BE2C (cell line): Measurements from ENCODE around the gene KIF16B.

Source experiments
- DNase-seq: peaks from one replicate; pipeline ENCODE4 v3.0.0-alpha.2; 2020
- H3K27me3 ChIP-seq: fragments of 250-450 bp; sonication (Bioruptor Pico); 2 replicates; pipeline ENCODE4 v1.5.1; 2020; ENCODE audit warnings: mild to moderate bottlenecking
- H3K36me3 ChIP-seq: fragments of 250-450 bp; sonication (Bioruptor Pico); 2 replicates; pipeline ENCODE4 v1.5.1; 2020; ENCODE audit warnings: mild to moderate bottlenecking
- H3K4me1 ChIP-seq: fragments of 250-450 bp; sonication (Bioruptor Pico); 2 replicates; pipeline ENCODE4 v1.5.1; 2020
- H3K4me3 ChIP-seq: 2 replicates; pipeline ENCODE4 v1.5.1; 2011; ENCODE audit warnings: low read depth, low read length
- H3K9me3 ChIP-seq: fragments of 250-450 bp; sonication (Bioruptor Pico); 2 replicates; pipeline ENCODE4 v1.5.1; 2020
- TF ChIP-seq, protein P1 (sequence below): IDR thresholded peaks from 2 replicates; pipeline ENCODE4 v1.5.1; 2012; ENCODE audit warnings: mild to moderate bottlenecking, low read depth, low read length

Gene KIF16B

DNA sequence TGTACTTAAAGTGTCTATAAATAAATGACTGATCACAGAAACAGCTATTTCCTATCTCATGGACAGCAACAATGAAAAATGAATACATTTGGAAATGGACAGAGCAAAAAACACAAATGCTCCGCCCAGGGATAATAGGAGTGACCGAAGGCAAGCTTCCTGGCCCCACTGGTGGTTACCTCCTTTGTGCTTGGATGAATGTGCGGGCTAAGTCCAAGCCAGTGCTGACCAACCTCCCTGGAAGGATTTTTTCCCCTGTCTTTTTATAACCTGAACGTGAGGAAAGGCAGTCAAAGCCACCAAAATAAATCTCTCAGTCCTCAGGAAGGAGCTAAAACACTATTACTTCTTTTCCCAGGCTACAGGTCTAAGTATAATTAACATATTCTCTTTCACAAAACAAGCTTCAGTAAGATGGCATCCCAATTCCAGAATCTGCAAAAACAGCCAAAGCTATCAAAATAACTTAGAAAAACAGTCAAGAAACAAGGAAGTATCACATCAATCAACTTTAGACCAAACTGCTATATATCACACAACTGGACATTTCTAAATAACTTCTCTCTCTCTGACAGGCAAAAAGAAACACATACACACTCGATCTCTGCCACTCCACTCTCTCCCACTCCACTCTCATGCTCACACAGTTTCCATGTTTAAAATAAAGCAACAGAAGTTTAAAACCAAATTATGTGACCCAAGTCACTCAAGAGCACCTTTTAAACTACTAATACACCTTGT, 10.0 kb downstream of the KIF16B start:
- H3K36me3 ChIP-seq: no peaks in the 10 kb centered on the region
- H3K27me3 ChIP-seq: no peaks in the 10 kb centered on the region
- H3K4me3 ChIP-seq: no peak overlapping the region
- TF ChIP-seq, protein P1, sequence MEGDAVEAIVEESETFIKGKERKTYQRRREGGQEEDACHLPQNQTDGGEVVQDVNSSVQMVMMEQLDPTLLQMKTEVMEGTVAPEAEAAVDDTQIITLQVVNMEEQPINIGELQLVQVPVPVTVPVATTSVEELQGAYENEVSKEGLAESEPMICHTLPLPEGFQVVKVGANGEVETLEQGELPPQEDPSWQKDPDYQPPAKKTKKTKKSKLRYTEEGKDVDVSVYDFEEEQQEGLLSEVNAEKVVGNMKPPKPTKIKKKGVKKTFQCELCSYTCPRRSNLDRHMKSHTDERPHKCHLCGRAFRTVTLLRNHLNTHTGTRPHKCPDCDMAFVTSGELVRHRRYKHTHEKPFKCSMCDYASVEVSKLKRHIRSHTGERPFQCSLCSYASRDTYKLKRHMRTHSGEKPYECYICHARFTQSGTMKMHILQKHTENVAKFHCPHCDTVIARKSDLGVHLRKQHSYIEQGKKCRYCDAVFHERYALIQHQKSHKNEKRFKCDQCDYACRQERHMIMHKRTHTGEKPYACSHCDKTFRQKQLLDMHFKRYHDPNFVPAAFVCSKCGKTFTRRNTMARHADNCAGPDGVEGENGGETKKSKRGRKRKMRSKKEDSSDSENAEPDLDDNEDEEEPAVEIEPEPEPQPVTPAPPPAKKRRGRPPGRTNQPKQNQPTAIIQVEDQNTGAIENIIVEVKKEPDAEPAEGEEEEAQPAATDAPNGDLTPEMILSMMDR: no peak
- no peaks in the 10 kb centered on the region for H3K4me1 ChIP-seq
- DNase-seq: no peak
- H3K9me3 ChIP-seq: no peaks in the 10 kb centered on the region

DNA sequence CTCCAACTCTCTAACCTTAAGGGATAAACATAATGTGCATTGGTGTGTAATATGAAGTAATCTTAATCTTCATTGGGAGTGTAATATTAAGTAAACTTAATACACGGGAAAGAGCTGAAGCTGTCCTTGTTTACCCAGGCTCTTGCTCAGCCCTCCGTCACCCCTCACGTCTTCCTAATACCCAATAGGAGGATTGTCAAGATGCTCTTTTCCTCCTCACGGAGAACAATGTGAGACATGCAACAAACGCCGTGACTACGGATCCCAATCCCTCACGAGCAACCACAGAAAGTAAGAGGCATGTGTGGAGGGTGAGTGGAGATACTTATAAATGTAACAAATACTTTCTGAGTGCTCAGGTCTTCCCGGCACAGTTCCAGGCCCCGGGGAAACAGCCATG, 11.0 kb downstream of the KIF16B start:
- TF ChIP-seq, protein P1: no peak

GRCh38 chr20:16560661-16561060, 12.6 kb downstream of the KIF16B start:
- Histone ChIP-seq H3K4me3 (no peak overlapping the region), H3K27me3 (no peaks in the 10 kb centered on the region), H3K36me3 (no peaks in the 10 kb centered on the region), H3K9me3 (no peaks in the 10 kb centered on the region), H3K4me1 (no peaks in the 10 kb centered on the region)
- TF ChIP-seq, protein P1: no peak
- DNase-seq: no peak

More for the DNA sequence above, 11.0 kb downstream of the KIF16B start:
- H3K9me3 ChIP-seq: no peaks in the 10 kb centered on the region
- no peak overlapping the region for H3K4me3 ChIP-seq
- no peaks in the 10 kb centered on the region for H3K36me3 ChIP-seq
- H3K27me3 ChIP-seq: no peaks in the 10 kb centered on the region
- no peaks in the 10 kb centered on the region for H3K4me1 ChIP-seq
- DNase-seq: no peak

DNA sequence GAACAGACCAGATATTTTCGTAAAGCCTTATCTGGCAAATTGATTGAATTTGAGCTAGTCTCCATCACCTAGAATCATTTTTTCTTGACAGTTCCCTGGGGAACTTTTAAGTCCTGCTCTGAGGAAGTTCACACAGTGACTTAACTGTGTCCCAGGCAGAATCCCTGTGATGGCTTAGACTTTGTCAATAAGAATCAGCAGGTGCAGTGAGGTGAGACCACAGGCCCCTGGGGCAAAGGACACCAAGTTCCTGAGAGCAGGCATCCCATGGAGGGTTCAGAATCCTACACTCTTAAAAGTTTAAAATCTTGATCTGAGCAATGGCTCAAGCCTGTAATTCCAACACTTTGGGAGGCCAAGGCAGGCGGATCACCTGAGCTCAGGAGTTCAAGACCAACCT, 13.0 kb downstream of the KIF16B start:
- Histone ChIP-seq H3K27me3 (no peaks in the 10 kb centered on the region), H3K4me3 (no peak overlapping the region), H3K36me3 (no peaks in the 10 kb centered on the region), H3K9me3 (no peaks in the 10 kb centered on the region), H3K4me1 (no peaks in the 10 kb centered on the region)
- DNase-seq: no peak
- TF ChIP-seq, protein P1: no peak

DNA sequence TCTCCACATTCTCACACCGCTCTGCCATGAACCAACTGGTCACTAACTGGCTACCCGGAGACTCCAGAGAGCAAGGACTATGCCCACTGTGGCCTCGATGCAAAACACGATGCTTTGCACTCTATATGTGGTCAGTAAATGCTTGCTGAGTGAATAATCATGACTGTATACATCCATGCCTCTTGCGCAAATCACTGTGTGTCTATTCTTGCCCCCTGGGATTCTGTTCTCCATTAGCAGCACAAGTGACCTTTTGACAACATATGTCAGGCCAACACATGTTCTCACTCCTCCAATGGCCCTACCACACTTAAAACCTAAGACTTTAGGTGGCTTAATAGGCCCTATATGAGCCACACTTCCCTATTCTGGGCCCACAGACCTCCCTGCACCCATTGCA, 16.9 kb downstream of the KIF16B start:
- Histone ChIP-seq H3K27me3 (no peaks in the 10 kb centered on the region), H3K4me1 (no peaks in the 10 kb centered on the region), H3K36me3 (no peaks in the 10 kb centered on the region), H3K4me3 (no peak overlapping the region), H3K9me3 (no peaks in the 10 kb centered on the region)
- DNase-seq: no peak
- TF ChIP-seq, protein P1: no peak

GRCh38 chr20:16555754-16556153, 17.5 kb downstream of the KIF16B start:
- TF ChIP-seq, protein P1: no peak
- no peak for DNase-seq
- H3K4me3 ChIP-seq: no peak overlapping the region
- H3K27me3 ChIP-seq: no peaks in the 10 kb centered on the region
- H3K36me3 ChIP-seq: no peaks in the 10 kb centered on the region
- H3K4me1 ChIP-seq: no peaks in the 10 kb centered on the region
- no peaks in the 10 kb centered on the region for H3K9me3 ChIP-seq
